Stimulated activated CD8-positive, alpha-beta memory T cell treated with anti-CD3 and anti-CD28 coated beads, Interleukin-7, amount 100 ng/mL, for 4 hours (primary cell): Measurements from ENCODE around the gene LRRC28.

ENCODE experiments used
- DNase-seq, 2 donors: peaks; one replicate each; pipeline ENCODE4 v3.0.0-alpha.2; 2020; ENCODE audit warnings: low read depth in 2 of 2

The LRRC28 gene

GRCh38 chr15:99435113-99435695 is 183.9 kb downstream of the LRRC28 start:
- no peak for DNase-seq

- no peak for DNase-seq
Observed at GRCh38 chr15:99435877-99436541, 184.7 kb downstream of the LRRC28 start.

- no peak for DNase-seq
Observed at GRCh38 chr15:99436542-99437314, 185.4 kb downstream of the LRRC28 start.

GRCh38 chr15:99437315-99438223 is 186.3 kb downstream of the LRRC28 start:
- DNase-seq, result no peak

- DNase-seq, result no peak
Observed at GRCh38 chr15:99438224-99438585, 186.9 kb downstream of the LRRC28 start.

- peak in 1 of 2 donors; percentile 43 for DNase-seq
Observed at GRCh38 chr15:99438691-99439523, 187.6 kb downstream of the LRRC28 start.

GRCh38 chr15:99439524-99439835 is 188.2 kb downstream of the LRRC28 start:
- DNase-seq, result no peak

GRCh38 chr15:99440029-99440428 is 188.7 kb downstream of the LRRC28 start:
- DNase-seq, result no peak
